GM21515 (cell line): ENCODE results near the gene PARVB.

ENCODE experiments used
- ATAC-seq: cut with Tn5 transposase; IDR thresholded peaks from one replicate; pipeline ENCODE4 v1.9.1; 2021; ENCODE audit not compliant: unreplicated experiment

Gene PARVB

DNA sequence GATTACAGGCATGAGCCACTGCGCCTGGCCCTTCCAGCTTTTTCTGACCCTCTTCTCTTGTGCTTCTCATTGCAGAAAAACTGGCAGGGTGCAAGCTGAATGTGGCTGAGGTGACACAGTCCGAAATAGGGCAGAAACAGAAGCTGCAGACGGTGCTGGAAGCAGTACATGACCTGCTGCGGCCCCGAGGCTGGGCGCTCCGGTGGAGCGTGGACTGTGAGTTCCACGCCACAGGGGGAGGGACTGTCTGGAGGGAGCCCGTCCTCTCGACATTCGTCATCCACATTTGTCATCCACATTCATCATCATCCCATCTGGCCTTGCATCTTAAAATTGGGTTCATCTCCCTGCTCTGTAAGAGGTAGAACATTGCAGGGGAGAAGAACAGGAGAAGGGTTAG, 107.3 kb downstream of the PARVB start:
- ATAC-seq, result no peak

DNA sequence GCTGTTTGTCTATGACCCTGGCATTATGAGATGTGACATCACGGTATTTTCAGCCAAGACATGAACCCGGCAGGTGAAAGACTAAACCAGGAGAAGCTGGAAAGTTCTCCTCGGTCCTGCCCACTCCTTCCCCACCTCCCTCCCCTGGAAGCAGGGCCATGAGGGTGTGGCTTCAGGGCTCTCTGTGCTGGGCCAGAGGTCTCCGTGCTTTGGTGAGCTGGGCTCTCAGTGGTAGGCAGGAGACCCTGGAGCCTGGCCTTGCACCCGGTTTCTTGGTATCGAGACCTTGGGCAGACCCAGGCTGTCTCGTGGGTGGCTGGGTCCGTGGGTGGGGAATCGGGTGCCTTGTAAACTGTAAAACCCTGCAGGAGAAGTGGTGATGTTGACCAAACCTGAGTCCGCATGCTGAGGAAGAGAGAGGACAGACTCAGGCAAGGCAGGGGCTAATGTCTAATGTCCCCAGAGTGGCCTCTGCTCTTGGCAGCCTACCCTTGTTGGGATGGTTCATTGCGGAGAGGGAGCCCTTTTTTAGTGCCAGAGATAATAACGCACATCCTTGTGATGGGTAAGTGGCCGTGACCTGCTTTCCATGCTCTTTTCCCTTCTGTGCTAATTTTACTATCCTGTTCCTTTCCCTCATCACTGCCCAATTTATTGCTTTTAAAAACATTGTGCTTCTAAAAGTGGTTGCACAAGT, 108.0 kb downstream of the PARVB start:
- ATAC-seq, result no peak

DNA sequence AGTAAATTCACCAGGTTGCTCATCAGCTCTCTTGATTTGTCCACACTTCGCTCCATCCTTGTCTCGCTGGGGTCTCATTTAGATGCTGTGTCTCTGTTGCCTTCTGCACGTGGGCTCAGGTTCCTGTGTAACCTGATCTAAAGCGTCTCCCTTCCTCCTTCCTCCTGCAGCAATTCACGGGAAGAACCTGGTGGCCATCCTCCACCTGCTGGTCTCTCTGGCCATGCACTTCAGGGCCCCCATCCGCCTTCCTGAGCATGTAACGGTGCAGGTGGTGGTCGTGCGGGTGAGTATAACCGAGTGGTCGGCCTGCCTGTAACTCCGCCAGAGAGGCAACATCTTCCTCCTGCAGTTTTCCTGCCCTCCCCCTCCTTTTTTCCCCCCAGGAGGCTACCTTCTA, 108.6 kb downstream of the PARVB start:
- no peak for ATAC-seq

DNA sequence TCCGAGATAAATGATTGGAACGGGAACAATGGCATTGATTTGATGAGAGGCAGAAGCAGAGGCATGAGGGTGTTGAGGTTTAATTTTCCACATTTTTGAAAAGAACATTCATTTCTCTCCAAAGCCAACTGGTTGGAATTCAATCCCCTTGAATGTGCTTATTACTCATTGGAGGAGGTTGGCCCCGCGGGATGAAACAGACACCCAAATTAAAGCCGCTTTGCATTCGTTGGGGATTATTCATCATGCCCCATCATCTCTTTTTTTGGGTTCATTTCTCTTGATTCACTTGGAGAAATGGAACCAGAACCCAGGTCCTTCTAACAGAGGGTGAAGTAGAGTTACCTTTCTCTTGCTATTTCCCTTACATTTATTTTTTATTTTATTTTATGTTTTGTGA, 109.1 kb downstream of the PARVB start:
- ATAC-seq, result no peak

DNA sequence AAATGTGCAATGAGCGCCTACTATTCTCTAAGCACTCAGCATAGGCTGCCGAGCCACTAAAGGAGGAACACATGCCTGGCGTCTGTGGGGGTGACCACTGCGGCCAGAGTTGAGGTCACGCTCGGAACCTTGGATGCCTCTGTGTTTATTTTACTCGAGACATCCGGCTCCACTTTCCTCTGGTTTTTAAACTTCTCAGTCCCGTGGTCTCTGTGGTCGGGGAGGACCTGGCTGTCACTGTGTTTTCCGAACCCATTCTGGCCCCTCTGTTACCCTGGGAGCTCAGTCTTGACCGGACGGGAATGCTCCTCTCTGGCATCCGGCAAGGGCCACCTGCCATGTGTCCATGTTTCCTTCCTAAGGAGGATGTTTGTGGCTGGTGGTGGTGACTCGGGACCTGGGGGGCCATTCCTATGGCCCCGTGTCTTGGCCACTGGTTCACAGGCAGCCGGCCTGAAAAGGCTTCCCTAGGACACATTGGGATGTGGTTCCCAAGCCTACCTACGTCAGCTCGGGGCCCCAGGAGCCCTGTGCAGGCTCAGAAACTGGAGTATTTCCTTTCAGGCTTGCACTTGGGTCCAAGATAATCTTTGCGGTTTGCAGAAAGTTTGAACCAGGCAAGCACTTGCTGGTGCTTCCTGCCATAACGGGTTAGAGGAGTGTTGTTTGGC, 109.9 kb downstream of the PARVB start:
- no peak for ATAC-seq

DNA sequence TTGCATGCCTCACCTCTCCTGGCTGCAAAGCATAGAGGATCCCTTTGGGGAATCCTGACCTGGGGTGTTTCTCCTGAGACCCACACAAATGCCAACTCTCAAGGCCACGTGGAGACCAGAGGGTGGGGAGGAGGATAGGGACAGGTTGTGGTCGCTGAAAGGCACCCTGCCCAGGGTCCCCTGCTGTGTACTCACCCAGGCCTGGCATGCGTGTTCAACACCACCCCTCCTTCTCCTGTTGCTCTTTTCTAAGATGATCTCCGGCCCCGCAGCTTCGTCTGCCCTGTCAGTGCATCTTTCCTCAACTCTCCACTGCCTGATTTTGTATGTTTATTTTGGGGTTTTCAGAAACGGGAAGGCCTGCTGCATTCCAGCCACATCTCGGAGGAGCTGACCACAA, 112.0 kb downstream of the PARVB start:
- ATAC-seq, result no peak

DNA sequence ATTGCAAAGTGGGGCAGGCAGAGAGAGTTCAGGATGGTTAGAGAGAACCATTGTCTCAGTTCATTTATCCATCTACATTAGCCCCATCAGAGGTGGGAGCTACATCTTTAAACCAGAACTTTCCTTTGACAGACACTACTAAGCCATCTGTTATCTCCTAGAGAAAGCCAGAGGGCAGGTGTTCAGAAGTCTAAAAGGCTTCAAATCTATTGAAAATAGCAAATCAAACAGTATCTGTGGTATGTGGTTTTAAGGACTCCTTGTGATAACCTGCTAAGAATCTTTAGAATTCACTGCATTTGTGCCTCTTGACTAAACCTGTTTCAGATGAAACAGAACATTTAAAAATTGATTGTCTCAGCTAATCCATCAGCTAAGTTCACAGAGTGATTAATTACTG, 112.7 kb downstream of the PARVB start:
- no peak for ATAC-seq

DNA sequence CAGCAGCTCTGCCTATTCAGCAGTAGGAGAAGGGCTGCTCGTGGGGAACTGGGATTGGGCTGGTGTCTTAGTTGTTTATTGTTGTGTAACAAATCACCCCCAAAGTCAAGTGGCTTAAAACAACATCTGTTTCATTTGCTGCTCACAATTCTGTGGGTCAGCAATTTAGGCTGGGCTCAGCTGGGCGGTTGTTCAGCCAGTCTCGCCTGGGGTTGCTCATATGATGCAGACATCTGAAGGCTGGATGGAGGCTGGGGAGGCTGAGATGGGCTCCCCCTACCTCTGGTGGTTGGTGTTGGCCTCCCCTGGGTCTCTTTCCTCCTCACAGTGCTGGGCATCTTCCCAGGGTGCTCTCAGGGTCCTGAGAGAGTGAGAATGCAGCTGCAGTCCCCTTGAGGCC, 113.3 kb downstream of the PARVB start:
- ATAC-seq, result no peak

DNA sequence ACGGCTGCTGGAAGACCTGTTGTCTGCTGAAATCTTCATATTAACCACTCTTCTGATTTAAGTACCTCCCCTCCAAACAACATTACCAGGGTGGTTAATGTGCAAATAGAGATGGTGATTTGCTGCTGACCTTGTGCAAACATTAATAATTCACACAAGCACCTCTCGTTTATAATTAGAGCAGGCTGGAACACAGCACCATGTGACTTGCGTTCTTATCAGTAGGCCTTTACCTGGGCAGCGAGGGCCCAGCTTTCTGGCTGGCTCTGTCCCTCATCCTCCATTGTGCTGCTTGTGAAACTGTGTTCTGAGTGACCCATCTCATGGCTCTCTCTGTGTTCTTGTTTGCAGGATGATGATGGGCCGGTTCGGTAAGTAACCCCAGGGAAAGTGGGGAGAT, 115.7 kb downstream of the PARVB start:
- ATAC-seq, result no peak

DNA sequence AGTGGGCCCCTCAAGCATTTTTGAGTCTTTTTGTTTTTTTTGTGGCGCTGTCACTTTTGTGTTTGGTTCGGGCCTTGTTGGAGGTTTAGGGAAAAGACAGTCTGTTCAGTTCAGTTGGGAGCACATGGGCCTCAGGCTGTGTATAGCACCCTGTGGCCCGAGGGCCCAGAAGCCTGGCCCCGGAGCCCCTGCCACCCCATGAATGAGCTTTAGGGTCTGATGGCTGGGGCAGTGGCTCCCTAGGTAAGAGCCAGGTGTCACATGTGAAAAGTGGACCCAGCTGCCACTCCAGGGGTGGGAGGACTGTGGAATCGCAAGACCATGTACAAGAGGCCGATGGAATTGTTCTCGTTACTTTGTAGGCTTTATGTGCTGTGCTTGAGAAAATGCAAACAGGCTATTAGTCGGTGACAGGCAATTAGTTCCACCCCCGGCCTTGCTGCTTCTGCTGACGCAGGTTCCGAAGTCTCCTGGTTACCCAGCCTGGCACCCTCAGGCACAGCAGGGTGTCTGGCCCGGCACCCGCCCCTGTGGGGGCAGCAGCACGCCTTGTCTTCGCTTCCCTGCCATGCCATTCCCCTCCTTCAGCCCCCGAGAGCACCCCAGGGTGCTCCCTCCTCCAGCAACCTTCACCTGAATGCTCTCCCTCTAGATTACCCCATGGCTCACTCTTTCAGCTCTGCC, 118.5 kb downstream of the PARVB start:
- ATAC-seq, result no peak

DNA sequence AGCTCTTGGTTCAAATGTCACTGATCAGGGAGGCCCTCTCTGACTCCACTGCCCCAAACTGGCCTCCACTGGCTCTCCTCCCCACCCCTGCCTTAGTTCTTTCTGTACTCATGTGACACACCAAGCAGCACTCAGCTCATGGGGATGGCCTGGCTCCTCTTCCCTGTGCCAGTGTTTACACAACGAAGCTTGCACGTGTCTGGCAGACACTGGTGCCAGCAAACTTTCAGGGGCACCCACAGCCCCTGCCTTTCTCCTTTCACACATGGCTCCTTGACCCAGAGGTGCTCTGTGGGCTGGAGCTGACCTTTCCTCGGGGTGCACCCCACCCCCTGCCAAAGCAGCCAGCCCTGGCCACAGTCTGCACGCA, 119.0 kb downstream of the PARVB start:
- ATAC-seq, result no peak

DNA sequence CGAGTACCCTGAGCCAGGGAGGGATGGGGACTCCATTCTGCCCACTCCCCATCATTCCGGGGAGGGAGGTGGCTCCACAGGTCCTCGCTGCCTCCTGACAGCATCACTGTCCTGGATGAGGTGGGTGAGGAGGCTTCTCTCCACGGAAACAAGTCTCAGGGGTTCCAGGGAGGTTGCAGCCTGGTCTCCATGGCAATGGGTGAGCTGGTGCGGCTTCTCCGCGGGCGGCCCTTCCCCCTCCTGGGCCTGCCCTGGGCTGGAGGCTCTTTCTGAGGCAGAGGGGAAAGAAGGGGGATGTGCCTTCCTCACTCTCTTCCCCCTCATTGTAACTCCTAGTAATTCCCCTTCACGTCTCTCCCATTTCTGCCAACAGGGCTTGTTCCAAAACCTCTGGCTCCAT, 119.5 kb downstream of the PARVB start:
- ATAC-seq, result no peak

DNA sequence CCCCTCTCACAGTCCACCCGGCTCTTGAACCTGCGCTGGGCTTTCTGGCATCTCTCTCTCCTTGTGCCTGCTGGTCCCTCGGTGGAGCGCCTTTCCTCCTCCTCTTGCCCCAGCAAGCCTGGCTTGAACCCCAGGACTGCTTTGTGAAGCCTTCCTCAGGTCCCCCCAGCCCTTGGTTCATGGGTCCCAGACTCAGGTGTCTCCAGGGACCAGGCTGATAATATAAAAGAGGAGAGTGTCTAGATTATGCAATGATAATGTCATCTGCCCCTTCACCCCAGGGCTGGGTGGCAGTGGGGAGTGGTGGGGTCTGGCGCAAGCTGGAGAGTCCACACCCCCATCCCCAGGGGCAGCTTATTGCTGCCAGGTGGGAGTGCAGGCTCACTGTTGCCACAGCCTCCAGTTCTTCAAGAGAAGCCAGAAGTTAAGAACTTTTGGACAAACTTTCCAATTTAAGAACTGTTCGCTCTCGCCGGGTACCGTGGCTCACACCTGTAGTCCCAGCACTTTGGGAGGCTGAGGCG, 120.0 kb downstream of the PARVB start:
- ATAC-seq, result no peak

DNA sequence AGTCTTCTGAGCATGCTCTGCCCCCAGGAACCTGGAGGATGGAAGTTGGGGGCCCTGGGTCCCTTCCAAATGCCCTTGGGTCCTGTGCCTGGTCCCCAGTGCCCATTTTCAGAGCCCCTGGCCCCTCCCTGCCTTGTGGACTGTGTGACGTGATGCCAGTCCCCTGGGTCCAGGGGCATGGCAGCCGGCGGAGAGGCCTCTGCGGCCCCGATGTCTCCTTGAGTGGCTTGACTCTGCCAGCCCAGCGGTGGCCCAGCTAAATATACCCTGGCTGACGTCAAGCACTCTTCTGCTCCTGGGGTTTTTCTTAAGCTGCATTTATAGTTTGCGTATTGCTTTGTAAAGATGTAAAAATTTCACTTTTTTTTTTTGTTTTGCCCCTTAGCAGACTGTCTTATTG, 121.4 kb downstream of the PARVB start:
- no peak for ATAC-seq

DNA sequence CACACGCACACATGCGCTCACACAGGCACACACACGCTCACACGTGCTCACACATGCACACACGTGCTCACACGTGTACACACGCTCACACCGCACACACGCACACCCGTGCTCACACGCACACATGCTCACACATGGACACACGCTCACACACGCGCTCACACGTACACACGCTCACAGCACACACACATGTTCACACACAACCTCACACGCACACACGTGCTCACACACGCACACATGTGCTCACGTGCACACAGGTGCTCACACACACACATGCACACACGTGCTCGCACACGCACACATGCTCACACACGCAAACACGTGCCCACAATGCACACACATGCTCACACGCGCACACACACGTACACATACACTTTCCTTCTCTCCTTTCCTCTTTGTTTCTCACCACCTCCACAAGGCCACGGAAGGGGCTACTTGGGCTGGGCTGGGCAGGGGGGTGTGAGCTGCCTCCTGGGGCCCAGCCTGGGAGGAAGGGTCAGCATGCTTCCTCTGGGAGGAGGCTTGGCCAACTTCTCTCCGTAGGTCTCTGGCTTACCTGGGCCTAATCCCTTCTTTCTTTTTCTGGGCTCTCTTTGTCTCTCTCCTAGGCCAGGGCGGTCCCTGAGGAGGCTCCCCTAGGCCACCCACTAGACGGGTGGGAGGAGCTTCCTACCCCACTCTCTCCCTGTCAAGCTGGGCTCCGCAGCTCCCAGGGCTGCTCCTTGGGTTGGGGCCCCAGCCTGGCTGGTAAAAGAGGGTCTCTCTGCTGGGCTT, 122.2 kb downstream of the PARVB start:
- no peak for ATAC-seq

DNA sequence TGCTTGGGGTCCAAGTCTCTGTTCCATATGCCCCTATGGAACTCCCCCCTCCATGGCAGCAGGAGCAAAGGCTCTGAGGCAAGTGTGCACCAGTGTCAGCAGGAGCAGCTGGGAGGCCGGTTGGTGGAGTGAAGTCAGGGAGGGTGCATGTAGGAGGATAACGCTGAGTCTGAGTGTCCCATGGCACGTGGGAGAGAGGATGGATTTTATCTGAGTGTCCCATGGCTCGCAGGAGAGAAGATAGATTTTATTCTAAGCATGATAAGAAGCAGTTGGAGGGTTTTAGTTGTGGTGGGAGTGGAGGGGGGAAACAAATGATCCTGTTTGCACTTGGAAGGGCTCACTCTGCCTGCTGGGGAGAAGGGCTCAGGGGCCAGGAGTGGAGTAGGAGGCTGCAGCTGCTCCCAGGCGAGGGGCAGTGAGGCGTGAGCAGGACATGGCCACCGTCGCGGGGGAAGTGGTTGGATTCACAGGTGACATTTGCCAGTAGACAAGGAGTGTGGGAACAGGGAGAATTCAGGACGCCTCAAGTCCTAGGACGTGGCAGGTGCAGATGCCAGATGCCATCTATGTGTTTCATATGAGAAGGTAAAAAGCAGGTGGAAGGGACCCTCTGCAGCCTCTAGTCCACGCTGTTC, 123.0 kb downstream of the PARVB start:
- ATAC-seq, result no peak

DNA sequence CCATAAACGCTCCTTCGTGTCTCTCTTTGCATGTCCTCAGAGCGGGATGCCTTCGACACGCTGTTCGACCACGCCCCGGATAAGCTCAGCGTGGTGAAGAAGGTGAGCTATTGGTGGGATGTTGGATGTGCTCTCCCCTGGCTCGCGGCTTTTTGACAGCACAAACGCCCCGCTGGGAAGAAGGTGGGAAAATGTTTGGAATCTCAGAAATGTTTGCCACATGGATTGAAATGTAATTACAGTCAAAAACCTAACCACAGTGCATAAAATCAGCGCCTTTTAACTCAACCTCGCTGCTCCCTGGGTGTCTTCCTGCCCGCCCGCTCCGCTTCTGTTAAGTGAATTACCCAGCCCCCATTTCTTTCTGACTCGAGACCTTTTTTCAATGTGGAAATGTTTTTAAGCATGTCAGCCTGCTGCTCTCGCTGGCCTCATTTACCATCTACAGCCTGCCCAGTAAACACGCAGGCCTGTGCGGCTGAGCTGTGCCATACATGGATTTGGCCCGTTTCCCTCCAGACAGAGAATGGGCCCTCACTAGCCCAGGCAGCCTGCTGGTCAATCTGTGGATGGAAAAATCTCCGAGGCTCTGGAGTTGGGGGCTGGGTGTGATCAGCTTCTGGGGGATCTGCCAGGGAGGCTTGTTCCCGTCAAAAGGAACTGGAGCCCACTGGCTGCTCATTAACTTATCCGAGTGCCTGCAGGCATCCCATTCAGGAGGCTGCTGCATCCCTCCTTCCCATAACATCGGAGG, 123.9 kb downstream of the PARVB start:
- no peak for ATAC-seq

DNA sequence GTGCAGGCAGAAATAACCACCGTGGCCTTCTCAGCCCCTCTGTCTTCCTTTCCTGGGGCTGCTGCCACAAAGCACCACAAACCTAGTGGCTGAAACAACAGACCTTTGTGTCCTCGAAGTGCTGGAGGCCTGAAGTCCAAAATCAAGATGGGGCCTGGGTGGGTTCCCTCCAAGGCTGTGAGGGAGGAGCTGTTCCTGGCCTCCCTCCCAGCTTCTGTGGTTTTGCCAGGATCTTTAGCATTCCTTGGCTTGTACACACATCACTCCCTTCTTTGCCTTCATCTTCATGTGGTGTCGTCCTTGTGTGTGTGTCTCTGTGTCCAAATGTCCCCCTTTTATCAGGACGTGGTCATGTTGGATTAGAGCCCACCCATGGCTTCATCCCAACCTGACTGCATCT, 127.6 kb downstream of the PARVB start:
- ATAC-seq, result no peak

DNA sequence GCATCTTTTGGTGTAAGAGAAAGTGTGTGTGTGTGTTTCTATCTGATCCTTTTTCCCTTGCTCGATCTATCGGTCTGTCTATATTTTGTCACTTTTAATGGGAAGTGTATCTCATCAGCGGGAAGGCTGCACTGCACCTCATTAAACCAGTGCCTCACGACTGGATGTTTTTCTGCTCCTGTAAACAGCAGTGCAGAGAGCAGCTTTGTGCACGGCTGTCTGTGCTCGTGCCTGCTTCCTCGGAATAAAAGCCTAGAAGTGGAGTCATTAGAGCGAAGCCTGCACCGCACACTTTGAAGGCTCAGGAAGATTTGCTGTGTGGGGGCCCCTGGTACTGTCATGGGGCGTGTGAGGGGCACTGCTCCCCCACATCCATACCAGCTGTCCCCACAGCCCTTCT, 129.6 kb downstream of the PARVB start:
- no peak for ATAC-seq

DNA sequence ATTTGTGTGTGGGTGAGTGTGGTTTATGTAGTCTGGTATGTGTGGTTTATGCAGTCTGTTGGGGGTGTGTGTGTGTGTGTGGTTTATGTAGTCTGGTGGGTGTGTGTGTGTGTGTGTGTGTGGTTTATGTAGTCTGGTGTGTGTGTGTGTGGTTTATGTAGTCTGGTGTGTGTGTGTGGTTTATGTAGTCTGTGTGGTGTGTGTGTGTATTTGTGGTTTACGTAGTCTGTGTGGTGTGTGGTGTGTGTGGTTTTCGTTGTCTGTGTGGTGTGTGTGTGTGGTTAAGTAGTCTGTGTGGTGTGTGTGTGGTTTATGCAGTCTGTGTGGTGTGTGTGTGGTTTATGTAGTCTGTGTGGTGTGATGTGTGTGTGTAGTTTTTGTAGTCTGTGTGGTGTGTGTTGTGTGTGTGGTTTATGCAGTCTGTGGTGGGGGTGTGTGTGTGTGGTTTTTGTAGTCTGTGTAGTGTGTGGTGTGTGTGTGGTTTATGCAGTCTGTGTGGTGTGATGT, 130.4 kb downstream of the PARVB start:
- ATAC-seq, result no peak
